Stomach (tissue), 9 donors: ENCODE data around the gene ZNF827. TPM values are rescaled to one million over a fixed set of nuclear protein-coding genes. Genes with fewer than 3 reads are reported as not detected.

Experiments
- DNase-seq, 2 donors: peaks; one replicate each; pipeline versions ENCODE4 v3.0.0 to v3.0.0-alpha.2; 2013 to 2019
- H3K27ac ChIP-seq, 5 donors: fragments of 200-600 bp in 4 of 5; sonication (generic) in 4 of 5; one replicate each; pipeline ENCODE4 v1.5.1; 2013 to 2019; ENCODE audit warnings: mild to moderate bottlenecking in 1 of 5, moderate library complexity in 1 of 5
- H3K27me3 ChIP-seq, 3 donors: fragments of 200-600 bp; sonication (generic); one replicate each; pipeline ENCODE4 v1.5.1; 2017 to 2019; ENCODE audit warnings: mixed run types in 1 of 3
- H3K36me3 ChIP-seq, 4 donors: fragments of 200-600 bp; sonication (generic); 1 replicate in 3 of 4; 2 replicates in 1 of 4; pipeline ENCODE4 v1.5.1; 2016 to 2019
- H3K4me1 ChIP-seq, 4 donors: fragments of 200-600 bp; sonication (generic); one replicate each; pipeline ENCODE4 v1.5.1; 2016 to 2019
- H3K4me3 ChIP-seq, 4 donors: fragments of 200-600 bp; sonication (generic) in 3 of 4; one replicate each; pipeline ENCODE4 v1.5.1; 2016 to 2019; ENCODE audit warnings: mild to moderate bottlenecking in 1 of 4
- H3K9me3 ChIP-seq, 4 donors: fragments of 200-600 bp; sonication (generic); one replicate each; pipeline ENCODE4 v1.5.1; 2016 to 2019
- EP300 ChIP-seq: sonication (generic); formaldehyde crosslinking; IDR thresholded peaks from one replicate; pipeline ENCODE4 v1.6.1; 2017; ENCODE audit warnings: antibody characterized with exemption
- POLR2A ChIP-seq, 4 donors: fragments of 450-650 bp; IDR thresholded peaks; one replicate each; pipeline ENCODE4 v1.6.1; 2016; ENCODE audit warnings: antibody characterized with exemption in 4 of 4, control low read depth in 2 of 4, mild to moderate bottlenecking in 1 of 4, moderate library complexity in 1 of 4
- POLR2AphosphoS5 ChIP-seq, 3 donors: sonication (generic); formaldehyde crosslinking; IDR thresholded peaks; one replicate each; pipeline ENCODE4 v1.6.1; 2016; ENCODE audit warnings: antibody characterized with exemption in 3 of 3
- WGBS, 5 donors: extraction: QIAGEN DNeasy Blood & Tissue Kit in 3 of 5; methylation state at CpG; one replicate each; pipeline versions ENCODE4 v1.1.5 to v1.1.7; 2013 to 2018; 5-methylcytosine and 5-hydroxymethylcytosine counted together
- intact Hi-C: fragments of 100-400 bp; cut with DNase I; formaldehyde crosslinking; loops from one replicate; pipeline ENCODE4 v1.15.1; 2023; ENCODE audit warnings: low total_unique reads
- polyA plus RNA-seq, 3 donors: library from polyadenylated mRNA; stranded (reverse); fragments of 200-250 nt; gene quantifications; one replicate each; pipeline ENCODE4 v1.2.3, GENCODE V29; 2013
- total RNA-seq, 5 donors: library from RNA; depleted of rRNA; stranded (reverse); fragments of >200 nt; gene quantifications; one replicate each; pipeline versions ENCODE4 v1.1.0 to v1.2.3, GENCODE V29; 2014 to 2016
- TF ChIP-seq, protein P1 (sequence below), 7 experiments: fragments of 450-650 bp in 4 of 7; fragments of 200-600 bp in 3 of 7; sonication (generic) in 3 of 7; IDR thresholded peaks; one replicate each; pipeline ENCODE4 v1.5.1; 2016 to 2019; ENCODE audit warnings: antibody characterized with exemption in 7 of 7, control low read depth in 2 of 7, mild to moderate bottlenecking in 1 of 7
- donor health status: healthy with polysubstance abuse.
- donor health status: Bipolar disorder and iron deficiency.
- donor health status: healthy.

The ZNF827 gene
- total and polyA plus RNA-seq, 8 donors, result 1.7 to 109 (median 13.5) TPM

GRCh38 chr4:145851511-145852201 lies 87.0 kb downstream of the ZNF827 start:
- Histone ChIP-seq H3K9me3 (no peaks in the 10 kb centered on the region), H3K27me3 (no peaks in the 10 kb centered on the region), H3K4me3 (no peak overlapping the region), H3K36me3 (peaks cover 0 to 17% (median 13%) of the 10 kb centered on the region in 4 donors), H3K27ac (no peak overlapping the region), H3K4me1 (peaks cover 0 to 17% (median 10%) of the 10 kb centered on the region in 4 donors)
- 68 to 80% (median 70%) methylated on average over 2 of the region's 2 CpGs for WGBS, 5 donors
- intact Hi-C loops, result no loop called here
- DNase-seq, result no peak
- TF ChIP-seq POLR2A (IDR thresholded peaks at IDR 0.05) (no peak), POLR2AphosphoS5 (IDR thresholded peaks at IDR 0.05) (no peak), EP300 (no peak)
- TF ChIP-seq, protein P1, sequence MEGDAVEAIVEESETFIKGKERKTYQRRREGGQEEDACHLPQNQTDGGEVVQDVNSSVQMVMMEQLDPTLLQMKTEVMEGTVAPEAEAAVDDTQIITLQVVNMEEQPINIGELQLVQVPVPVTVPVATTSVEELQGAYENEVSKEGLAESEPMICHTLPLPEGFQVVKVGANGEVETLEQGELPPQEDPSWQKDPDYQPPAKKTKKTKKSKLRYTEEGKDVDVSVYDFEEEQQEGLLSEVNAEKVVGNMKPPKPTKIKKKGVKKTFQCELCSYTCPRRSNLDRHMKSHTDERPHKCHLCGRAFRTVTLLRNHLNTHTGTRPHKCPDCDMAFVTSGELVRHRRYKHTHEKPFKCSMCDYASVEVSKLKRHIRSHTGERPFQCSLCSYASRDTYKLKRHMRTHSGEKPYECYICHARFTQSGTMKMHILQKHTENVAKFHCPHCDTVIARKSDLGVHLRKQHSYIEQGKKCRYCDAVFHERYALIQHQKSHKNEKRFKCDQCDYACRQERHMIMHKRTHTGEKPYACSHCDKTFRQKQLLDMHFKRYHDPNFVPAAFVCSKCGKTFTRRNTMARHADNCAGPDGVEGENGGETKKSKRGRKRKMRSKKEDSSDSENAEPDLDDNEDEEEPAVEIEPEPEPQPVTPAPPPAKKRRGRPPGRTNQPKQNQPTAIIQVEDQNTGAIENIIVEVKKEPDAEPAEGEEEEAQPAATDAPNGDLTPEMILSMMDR (IDR thresholded peaks at IDR 0.05), result no peak

DNA sequence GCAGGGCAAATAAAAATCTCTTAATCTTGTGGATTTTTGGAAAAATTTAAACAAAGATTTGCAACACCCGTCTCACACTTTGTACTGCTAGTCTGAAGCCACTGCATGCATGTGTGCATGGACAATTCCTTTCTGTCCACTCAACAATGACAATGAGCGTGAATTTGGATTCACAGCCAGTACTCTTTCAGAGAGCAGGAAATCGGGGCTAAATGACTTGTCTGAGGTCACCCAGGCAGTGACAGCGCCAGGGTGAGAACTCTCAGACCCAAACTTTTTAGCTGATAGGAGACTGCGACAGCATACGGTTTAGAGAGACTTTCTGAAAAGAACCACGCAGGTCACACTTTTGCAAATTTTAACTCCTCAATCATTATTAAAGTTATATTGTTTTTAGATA lies 90.9 kb downstream of the ZNF827 start:
- Histone ChIP-seq H3K4me3 (no peak overlapping the region), H3K36me3 (peaks cover 0 to 36% (median 28%) of the 10 kb centered on the region in 4 donors), H3K4me1 (peaks cover 0 to 17% (median 10%) of the 10 kb centered on the region in 4 donors), H3K27ac (no peak overlapping the region), H3K27me3 (no peaks in the 10 kb centered on the region), H3K9me3 (no peaks in the 10 kb centered on the region)
- intact Hi-C loops, result loop anchor here (10.0 kb wide), 1 partner anchor 97 kb away; no protein-coding TSS in a partner anchor
- no peak for DNase-seq
- TF ChIP-seq POLR2A (IDR thresholded peaks at IDR 0.05), result no peak
- TF ChIP-seq EP300, result no peak
- TF ChIP-seq, protein P1 (IDR thresholded peaks at IDR 0.05), result no peak
- no peak for TF ChIP-seq POLR2AphosphoS5 (IDR thresholded peaks at IDR 0.05)
- 83 to 95% (median 92%) methylated on average over 7 of the region's 7 CpGs for WGBS, 5 donors

GRCh38 chr4:145845118-145845517 lies 93.5 kb downstream of the ZNF827 start:
- Histone ChIP-seq H3K36me3 (peaks cover 0 to 43% (median 36%) of the 10 kb centered on the region in 4 donors), H3K4me3 (no peak overlapping the region), H3K27me3 (no peaks in the 10 kb centered on the region), H3K4me1 (no peaks in the 10 kb centered on the region), H3K9me3 (no peaks in the 10 kb centered on the region), H3K27ac (no peak overlapping the region)
- DNase-seq, result no peak
- intact Hi-C loops, result loop anchor here (10.0 kb wide), 1 partner anchor 100 kb away; no protein-coding TSS in a partner anchor
- 85 to 93% (median 91%) methylated on average over 4 of the region's 4 CpGs for WGBS, 5 donors
- TF ChIP-seq, protein P1 (IDR thresholded peaks at IDR 0.05), result no peak
- no peak for TF ChIP-seq EP300
- TF ChIP-seq POLR2A (IDR thresholded peaks at IDR 0.05), result no peak
- no peak for TF ChIP-seq POLR2AphosphoS5 (IDR thresholded peaks at IDR 0.05)

DNA sequence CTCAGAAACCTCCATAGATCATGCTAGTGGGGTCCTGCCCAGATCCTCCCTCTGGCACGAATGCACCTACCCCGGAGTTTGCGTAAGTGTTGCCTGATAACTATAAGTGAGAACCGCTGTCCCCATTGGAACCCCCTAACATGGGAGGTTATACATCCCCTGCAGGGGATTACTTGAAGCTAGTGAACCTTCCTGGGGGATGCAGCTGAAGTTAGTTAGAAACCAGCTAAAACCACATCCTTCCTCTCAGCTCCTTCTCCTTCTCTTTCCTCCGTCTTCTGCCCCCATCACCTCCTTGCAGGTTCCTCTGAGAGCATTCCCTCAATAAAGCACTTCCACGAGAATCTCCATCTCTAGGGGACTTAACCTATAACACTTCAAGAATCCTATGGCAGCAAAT lies 95.0 kb downstream of the ZNF827 start:
- WGBS, 5 donors, result 81 to 93% (median 86%) methylated on average over 6 of the region's 6 CpGs
- intact Hi-C loops, result loop anchor here (10.0 kb wide), 1 partner anchor 101 kb away; no protein-coding TSS in a partner anchor
- TF ChIP-seq POLR2AphosphoS5 (IDR thresholded peaks at IDR 0.05), result no peak
- TF ChIP-seq, protein P1 (IDR thresholded peaks at IDR 0.05), result no peak
- TF ChIP-seq POLR2A (IDR thresholded peaks at IDR 0.05), result no peak
- no peak for TF ChIP-seq EP300

More for the DNA sequence above, 95.0 kb downstream of the ZNF827 start:
- H3K4me1 ChIP-seq, result no peaks in the 10 kb centered on the region
- H3K4me3 ChIP-seq, result no peak overlapping the region
- H3K27ac ChIP-seq, result no peak overlapping the region
- H3K9me3 ChIP-seq, result no peaks in the 10 kb centered on the region
- no peaks in the 10 kb centered on the region for H3K27me3 ChIP-seq
- no peak for DNase-seq
- peaks cover 0 to 43% (median 32%) of the 10 kb centered on the region in 4 donors for H3K36me3 ChIP-seq
